Fibroblast of lung (primary cell): ENCODE results near the gene SH3BP4.

Experiments
- EZH2 ChIP-seq: IDR thresholded peaks from 2 replicates; pipeline ENCODE4 v1.5.1; 2012; ENCODE audit warnings: low read length, control low read depth, mild to moderate bottlenecking; ENCODE audit errors: missing control alignments
- TF ChIP-seq, protein P1 (sequence below), 2 donors: IDR thresholded peaks in 1 of 2; conservative IDR thresholded peaks in 1 of 2; 1 replicate in 1 of 2; 2 replicates in 1 of 2; pipeline ENCODE4 v1.5.1; 2011 to 2012; ENCODE audit warnings: low read length in 2 of 2, control low read depth in 1 of 2, inconsistent platforms in 1 of 2, low read depth in 1 of 2, mild to moderate bottlenecking in 1 of 2

DNA sequence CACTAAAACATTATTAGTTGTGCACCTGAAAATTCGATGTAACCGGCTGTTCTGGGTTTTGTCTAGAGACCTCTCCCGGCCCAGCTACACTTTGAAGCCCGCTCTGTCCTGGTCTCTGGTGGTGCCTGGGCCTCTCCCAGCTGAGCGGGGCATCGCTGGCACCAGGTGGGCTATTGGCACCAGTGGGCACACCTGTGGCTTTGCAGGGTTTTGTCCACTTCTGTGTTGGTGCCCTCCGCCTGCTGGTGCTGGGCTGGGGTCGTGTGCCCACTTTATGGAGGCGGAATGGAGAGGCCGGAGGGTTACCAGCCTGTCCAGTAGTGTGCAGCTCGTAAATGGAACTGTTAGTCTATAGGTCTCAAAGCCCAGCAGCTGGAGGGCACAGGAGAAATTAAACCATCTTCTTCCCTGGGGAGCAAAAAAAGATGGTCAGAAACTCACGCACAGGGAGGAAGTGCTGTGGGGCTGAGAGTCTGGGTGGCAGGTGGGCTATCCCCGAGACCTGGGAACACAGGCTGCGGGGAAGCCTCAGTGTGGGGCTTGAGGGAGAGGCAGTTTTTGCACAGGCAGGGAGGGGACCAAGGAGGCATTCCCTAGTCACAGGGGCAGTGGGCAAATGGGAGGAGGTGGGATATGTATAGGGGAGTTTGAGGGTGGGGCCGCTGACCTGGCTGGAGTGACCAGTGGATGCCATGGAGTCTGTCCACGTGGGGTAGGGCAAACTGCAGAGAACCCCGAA is 30.4 kb downstream of the SH3BP4 start:
- TF ChIP-seq, protein P1, sequence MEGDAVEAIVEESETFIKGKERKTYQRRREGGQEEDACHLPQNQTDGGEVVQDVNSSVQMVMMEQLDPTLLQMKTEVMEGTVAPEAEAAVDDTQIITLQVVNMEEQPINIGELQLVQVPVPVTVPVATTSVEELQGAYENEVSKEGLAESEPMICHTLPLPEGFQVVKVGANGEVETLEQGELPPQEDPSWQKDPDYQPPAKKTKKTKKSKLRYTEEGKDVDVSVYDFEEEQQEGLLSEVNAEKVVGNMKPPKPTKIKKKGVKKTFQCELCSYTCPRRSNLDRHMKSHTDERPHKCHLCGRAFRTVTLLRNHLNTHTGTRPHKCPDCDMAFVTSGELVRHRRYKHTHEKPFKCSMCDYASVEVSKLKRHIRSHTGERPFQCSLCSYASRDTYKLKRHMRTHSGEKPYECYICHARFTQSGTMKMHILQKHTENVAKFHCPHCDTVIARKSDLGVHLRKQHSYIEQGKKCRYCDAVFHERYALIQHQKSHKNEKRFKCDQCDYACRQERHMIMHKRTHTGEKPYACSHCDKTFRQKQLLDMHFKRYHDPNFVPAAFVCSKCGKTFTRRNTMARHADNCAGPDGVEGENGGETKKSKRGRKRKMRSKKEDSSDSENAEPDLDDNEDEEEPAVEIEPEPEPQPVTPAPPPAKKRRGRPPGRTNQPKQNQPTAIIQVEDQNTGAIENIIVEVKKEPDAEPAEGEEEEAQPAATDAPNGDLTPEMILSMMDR (conservative IDR thresholded peaks at IDR 0.05 in 1 of 2, IDR thresholded peaks at IDR 0.05 in 1 of 2; ENCODE audit: low read depth in 1 of 2, low read length in 2 of 2), result no peak
- no peak for TF ChIP-seq EZH2
